GM23248 (cell line): ENCODE measurements around the gene PIK3CB. TPM values are rescaled to one million over a fixed set of nuclear protein-coding genes. Genes with fewer than 3 reads are reported as not detected.
"Not testable (repeated sequence)": the region's sequence is repeated elsewhere in the genome, so short reads cannot be mapped to it uniquely, and the experiment has no call there.

Experiments used
- DNase-seq: peaks from one replicate; pipeline ENCODE4 v3.0.0-alpha.2; 2015
- H2AFZ ChIP-seq: fragments of 200-600 bp; sonication (generic); 2 replicates; pipeline ENCODE4 v1.6.1; 2016; ENCODE audit warnings: antibody characterized with exemption
- H3F3A ChIP-seq: fragments of 200-600 bp; sonication (generic); 2 replicates; pipeline ENCODE4 v1.6.1; 2016; ENCODE audit warnings: mild to moderate bottlenecking, antibody characterized with exemption, mixed run types; ENCODE audit not compliant: insufficient read depth
- H3K27ac ChIP-seq: fragments of 200-600 bp; sonication (generic); 2 replicates; pipeline ENCODE4 v1.5.1; 2016; ENCODE audit warnings: mild to moderate bottlenecking
- H3K27me3 ChIP-seq: fragments of 200-600 bp; sonication (generic); replicated peaks from 2 replicates; pipeline ENCODE4 v1.6.1; 2016; ENCODE audit warnings: mild to moderate bottlenecking; ENCODE audit not compliant: insufficient read depth
- H3K36me3 ChIP-seq: fragments of 200-600 bp; sonication (generic); 2 replicates; pipeline ENCODE4 v1.6.1; 2016; ENCODE audit warnings: low read depth, mild to moderate bottlenecking
- H3K4me1 ChIP-seq: fragments of 200-600 bp; sonication (generic); 2 replicates; pipeline ENCODE4 v1.6.1; 2016; ENCODE audit warnings: mild to moderate bottlenecking; ENCODE audit not compliant: insufficient read depth
- H3K4me2 ChIP-seq: fragments of 200-600 bp; sonication (generic); one replicate; pipeline ENCODE4 v1.6.1; 2016; ENCODE audit warnings: mild to moderate bottlenecking; ENCODE audit not compliant: unreplicated experiment
- H3K4me3 ChIP-seq: fragments of 200-600 bp; sonication (generic); 2 replicates; pipeline ENCODE4 v1.5.1; 2016; ENCODE audit warnings: mild to moderate bottlenecking
- H3K79me2 ChIP-seq: fragments of 200-600 bp; sonication (generic); 2 replicates; pipeline ENCODE4 v1.6.1; 2016; ENCODE audit warnings: mild to moderate bottlenecking; ENCODE audit not compliant: insufficient read depth
- H3K9ac ChIP-seq: fragments of 200-600 bp; sonication (generic); 2 replicates; pipeline ENCODE4 v1.6.1; 2016; ENCODE audit warnings: mild to moderate bottlenecking
- H3K9me2 ChIP-seq: fragments of 200-600 bp; sonication (generic); 2 replicates; pipeline ENCODE4 v1.6.1; 2016; ENCODE audit warnings: mixed run types, mild to moderate bottlenecking, moderate library complexity; ENCODE audit not compliant: insufficient read depth
- H3K9me3 ChIP-seq: fragments of 200-600 bp; sonication (generic); one replicate; pipeline ENCODE4 v1.6.1; 2017; ENCODE audit warnings: low read depth
- H4K20me1 ChIP-seq: fragments of 200-600 bp; sonication (generic); 2 replicates; pipeline ENCODE4 v1.6.0; 2016; ENCODE audit not compliant: insufficient read depth
- EZH2 ChIP-seq: fragments of 200-600 bp; sonication (generic); IDR thresholded peaks from 2 replicates; pipeline ENCODE4 v1.6.1; 2018; ENCODE audit warnings: antibody characterized with exemption, mild to moderate bottlenecking; ENCODE audit not compliant: insufficient read depth, poor library complexity, severe bottlenecking
- EZH2phosphoT487 ChIP-seq: fragments of 200-600 bp; sonication (generic); IDR thresholded peaks from 2 replicates; pipeline ENCODE4 v1.6.1; 2018; ENCODE audit warnings: antibody characterized with exemption, moderate library complexity, mild to moderate bottlenecking, low read depth; ENCODE audit not compliant: insufficient read depth
- WGBS, 2 experiments: methylation state at CpG; one replicate each; pipeline ENCODE4 v1.1.6; 2015 to 2017; ENCODE audit warnings: low lambda C conversion rate in 2 of 2, low coverage in 1 of 2; ENCODE audit errors: missing lambda C conversion rate in 2 of 2; 5-methylcytosine and 5-hydroxymethylcytosine counted together
- in situ Hi-C: fragments of 300-500 bp; cut with MboI; formaldehyde crosslinking; loops from 2 replicates; pipeline ENCODE4 v1.15.0; 2020
- polyA plus RNA-seq: library from polyadenylated mRNA; unstranded; fragments of >200 nt; fragmentation: Nextera tagmentation; extraction: Ambion mirVana; gene quantifications from 2 replicates; pipeline ENCODE4 v1.2.1, GENCODE V29; 2016
- total RNA-seq: library from RNA; depleted of rRNA; stranded (reverse); fragments of >200 nt; shearing (Covaris generic); gene quantifications from 2 replicates; pipeline ENCODE4 v1.2.3, GENCODE V29; 2014

The PIK3CB gene
- total and polyA plus RNA-seq, 2 experiments from 2014 or later = 4.8 to 6.4 TPM

- H3K27ac ChIP-seq = no peak overlapping the region
- in situ Hi-C loops = no loop called here
- TF ChIP-seq EZH2phosphoT487 = no peak
- no peak for TF ChIP-seq EZH2
- H3F3A ChIP-seq = 0 out of 2 replicates have a peak, but pooled peaks cover 7% of the 10 kb centered on the region
- no peaks in the 10 kb centered on the region for H4K20me1 ChIP-seq
- no peak for DNase-seq
- H3K4me1 ChIP-seq = peaks cover 2% of the 10 kb centered on the region; the same call in 1 of the 2 replicates
- no peak overlapping the region for H2AFZ ChIP-seq
- H3K4me2 ChIP-seq = no peak overlapping the region
- no peaks in the 10 kb centered on the region for H3K27me3 ChIP-seq
- WGBS, 2 experiments = 95 to 98% methylated on average over 3 of the region's 3 CpGs
- no peaks in the 10 kb centered on the region for H3K9me3 ChIP-seq
- H3K36me3 ChIP-seq = no peaks in the 10 kb centered on the region
- H3K4me3 ChIP-seq = no peak overlapping the region
- no peaks in the 10 kb centered on the region for H3K9me2 ChIP-seq
- H3K79me2 ChIP-seq = peaks cover 55% of the 10 kb centered on the region
- H3K9ac ChIP-seq = no peak overlapping the region
Observed at GRCh38 chr3:138829097-138829496, 5.6 kb downstream of the PIK3CB start.

GRCh38 chr3:138827222-138827621 is 7.5 kb downstream of the PIK3CB start:
- H3F3A ChIP-seq = no peaks in the 10 kb centered on the region
- H3K4me1 ChIP-seq = peaks cover 11% of the 10 kb centered on the region
- H3K9me3 ChIP-seq = no peaks in the 10 kb centered on the region
- no peak for DNase-seq
- H3K36me3 ChIP-seq = no peaks in the 10 kb centered on the region
- no peak overlapping the region for H2AFZ ChIP-seq
- no peaks in the 10 kb centered on the region for H3K9me2 ChIP-seq
- 97 to 99% methylated on average over 7 of the region's 7 CpGs for WGBS, 2 experiments
- H3K9ac ChIP-seq = no peak overlapping the region
- no peaks in the 10 kb centered on the region for H3K27me3 ChIP-seq
- no peaks in the 10 kb centered on the region for H4K20me1 ChIP-seq
- no peak overlapping the region for H3K4me2 ChIP-seq
- no peak overlapping the region for H3K4me3 ChIP-seq
- H3K27ac ChIP-seq = no peak overlapping the region
- peaks cover 45% of the 10 kb centered on the region for H3K79me2 ChIP-seq
- no peak for TF ChIP-seq EZH2
- TF ChIP-seq EZH2phosphoT487 = no peak
- in situ Hi-C loops = no loop called here

DNA sequence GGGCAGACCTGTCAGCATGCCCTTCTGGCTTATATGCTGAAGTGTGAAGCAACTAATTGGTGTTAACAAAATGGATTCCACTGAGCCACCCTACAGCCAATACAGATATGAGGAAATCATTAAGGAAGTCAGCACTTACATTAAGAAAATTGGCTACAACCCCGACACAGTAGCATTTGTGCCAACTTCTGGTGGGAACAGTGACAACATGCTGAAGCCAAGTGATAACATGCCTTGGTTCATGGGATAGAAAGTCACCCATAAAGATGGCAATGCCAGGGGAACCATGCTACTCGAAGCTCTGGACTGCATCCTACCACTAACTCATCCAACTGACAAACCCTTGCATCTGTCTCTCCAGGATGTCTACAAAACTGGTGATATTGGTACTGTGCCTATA is 9.4 kb downstream of the PIK3CB start:
- TF ChIP-seq EZH2phosphoT487 (no peak), EZH2 (no peak)
- H3K79me2 ChIP-seq = peaks cover 34% of the 10 kb centered on the region

DNA sequence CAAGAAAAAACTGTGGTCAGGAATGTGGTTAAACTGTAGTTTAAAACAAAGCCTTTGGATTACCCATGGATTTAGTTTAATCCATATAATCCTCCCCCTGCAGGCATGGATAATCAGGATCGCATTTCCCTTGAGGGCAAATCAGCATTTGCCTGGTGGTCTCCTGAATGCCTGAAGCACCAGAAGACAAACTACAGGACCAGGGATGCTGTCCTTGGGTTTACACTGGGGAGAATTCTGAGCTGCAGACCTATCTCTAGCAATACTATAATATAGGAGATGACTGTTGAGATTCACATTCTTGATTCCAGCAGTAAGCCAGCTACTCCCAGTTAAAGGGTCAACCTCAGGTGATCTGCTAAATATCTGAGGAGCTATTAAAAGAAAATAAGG is 10.6 kb downstream of the PIK3CB start:
- Histone ChIP-seq H3K9me2 (no peaks in the 10 kb centered on the region), H3K79me2 (peaks cover 22% of the 10 kb centered on the region), H3K36me3 (no peaks in the 10 kb centered on the region), H3K4me3 (no peak overlapping the region), H3K9me3 (no peaks in the 10 kb centered on the region), H3K27ac (no peak overlapping the region), H3K4me2 (no peak overlapping the region), H4K20me1 (no peaks in the 10 kb centered on the region), H3F3A (no peaks in the 10 kb centered on the region), H3K27me3 (no peaks in the 10 kb centered on the region), H3K4me1 (peaks cover 11% of the 10 kb centered on the region), H3K9ac (no peak overlapping the region), H2AFZ (no peak overlapping the region)
- no peak for DNase-seq
- in situ Hi-C loops = no loop called here
- 70 to 81% methylated on average over 1 of the region's 1 CpG for WGBS, 2 experiments
- no peak for TF ChIP-seq EZH2
- no peak for TF ChIP-seq EZH2phosphoT487

More for the DNA sequence above, 9.4 kb downstream of the PIK3CB start:
- no peak overlapping the region for H3K4me3 ChIP-seq
- no peaks in the 10 kb centered on the region for H3F3A ChIP-seq
- no peaks in the 10 kb centered on the region for H3K9me3 ChIP-seq
- no peaks in the 10 kb centered on the region for H4K20me1 ChIP-seq
- H3K9ac ChIP-seq = no peak overlapping the region
- no peaks in the 10 kb centered on the region for H3K36me3 ChIP-seq
- no peaks in the 10 kb centered on the region for H3K27me3 ChIP-seq
- in situ Hi-C loops = no loop called here
- no peak for DNase-seq
- H3K27ac ChIP-seq = no peak overlapping the region
- WGBS, 2 experiments = 74 to 86% methylated on average over 2 of the region's 2 CpGs
- H2AFZ ChIP-seq = no peak overlapping the region
- H3K9me2 ChIP-seq = no peaks in the 10 kb centered on the region
- peaks cover 11% of the 10 kb centered on the region for H3K4me1 ChIP-seq
- H3K4me2 ChIP-seq = no peak overlapping the region

DNA sequence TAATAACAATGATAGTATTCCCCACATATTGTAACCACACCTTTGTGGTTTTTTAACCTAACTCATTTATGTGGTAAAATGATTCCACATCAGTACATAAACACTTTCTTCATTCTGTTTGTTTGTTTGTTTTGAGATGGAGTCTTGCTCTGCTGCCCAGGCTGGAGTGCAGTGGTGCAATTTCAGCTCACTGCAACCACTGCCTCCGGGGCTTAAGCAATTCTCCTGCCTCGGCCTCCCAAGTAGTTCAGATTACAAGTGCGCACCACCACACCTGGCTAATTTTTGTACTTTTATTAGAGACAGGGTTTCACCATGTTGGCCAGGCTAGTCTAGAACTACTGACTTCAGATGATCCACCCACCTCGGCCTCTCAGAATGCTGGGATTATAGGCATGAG is 14.3 kb downstream of the PIK3CB start:
- H3K27me3 ChIP-seq, H3K36me3 ChIP-seq, H2AFZ ChIP-seq, H3K4me2 ChIP-seq, H3F3A ChIP-seq, H3K9me2 ChIP-seq, in situ Hi-C loops, DNase-seq, H3K4me3 ChIP-seq, H3K27ac ChIP-seq, H3K9ac ChIP-seq, H3K9me3 ChIP-seq, H4K20me1 ChIP-seq: not testable (repeated sequence)
- Histone ChIP-seq H3K4me1 (peaks cover 11% of the 10 kb centered on the region), H3K79me2 (peaks cover 18% of the 10 kb centered on the region; the same call in 1 of the 2 replicates)
- 93 to 98% methylated on average over 4 of the region's 4 CpGs for WGBS, 2 experiments
